GM21825 (cell line): ENCODE results near the gene ADAM19.
"Not testable (repeated sequence)": the region's sequence is repeated elsewhere in the genome, so short reads cannot be mapped to it uniquely, and the experiment has no call there.

Experiments used
- ATAC-seq: cut with Tn5 transposase; IDR thresholded peaks from one replicate; pipeline ENCODE4 v1.9.1; 2021; ENCODE audit warnings: mild to moderate bottlenecking, moderate library complexity; ENCODE audit not compliant: unreplicated experiment

The ADAM19 gene

DNA sequence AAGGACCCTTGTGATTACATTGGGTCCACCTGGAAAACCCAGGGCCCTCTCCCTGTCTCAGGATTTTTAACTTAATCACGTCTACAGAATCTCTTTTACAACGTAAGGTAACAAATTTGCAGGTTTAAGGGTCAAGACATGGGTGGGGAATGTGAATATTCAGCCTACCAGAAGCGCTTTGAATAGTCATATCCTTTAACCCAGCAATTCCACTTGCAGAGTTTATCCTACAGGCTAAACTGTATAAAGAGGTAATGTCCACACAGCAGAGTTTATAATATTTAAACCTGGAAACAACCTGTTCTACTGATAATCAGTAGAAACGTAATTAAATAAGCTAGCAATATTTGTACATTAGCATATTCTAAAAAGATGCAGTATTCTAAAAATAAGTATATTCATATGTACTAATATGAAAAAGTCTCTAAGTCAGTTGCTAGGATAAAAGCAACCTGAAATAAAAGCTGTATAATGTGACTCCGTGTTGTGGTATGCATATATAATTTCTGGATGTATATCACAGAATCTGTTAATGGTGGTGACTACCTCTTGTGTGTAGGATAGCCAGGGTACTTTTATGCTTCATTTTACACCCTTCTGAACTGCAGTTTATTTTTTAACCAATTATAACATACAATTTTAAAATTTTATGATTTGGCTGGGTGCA lies 129.7 kb downstream of the ADAM19 start:
- ATAC-seq, result no peak

DNA sequence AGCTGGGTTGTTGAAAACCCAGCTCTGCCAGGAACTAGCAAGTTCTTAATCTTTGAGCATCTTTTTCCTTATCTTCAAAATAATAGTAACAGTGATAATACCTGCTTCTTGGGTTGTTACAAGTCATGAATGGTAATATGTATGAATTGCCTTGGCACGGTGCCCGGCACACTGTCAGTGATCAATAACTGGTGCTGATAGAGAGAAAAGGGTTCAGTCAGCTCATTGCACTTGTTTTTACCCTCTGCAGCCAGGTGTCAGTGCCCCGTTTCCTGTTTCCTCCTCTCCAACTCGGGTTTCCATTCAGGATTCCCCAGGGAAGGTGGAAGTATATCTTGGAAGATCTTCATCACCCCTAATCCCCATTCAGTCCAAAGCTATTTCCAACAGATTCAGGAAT lies 131.4 kb downstream of the ADAM19 start:
- no peak for ATAC-seq

DNA sequence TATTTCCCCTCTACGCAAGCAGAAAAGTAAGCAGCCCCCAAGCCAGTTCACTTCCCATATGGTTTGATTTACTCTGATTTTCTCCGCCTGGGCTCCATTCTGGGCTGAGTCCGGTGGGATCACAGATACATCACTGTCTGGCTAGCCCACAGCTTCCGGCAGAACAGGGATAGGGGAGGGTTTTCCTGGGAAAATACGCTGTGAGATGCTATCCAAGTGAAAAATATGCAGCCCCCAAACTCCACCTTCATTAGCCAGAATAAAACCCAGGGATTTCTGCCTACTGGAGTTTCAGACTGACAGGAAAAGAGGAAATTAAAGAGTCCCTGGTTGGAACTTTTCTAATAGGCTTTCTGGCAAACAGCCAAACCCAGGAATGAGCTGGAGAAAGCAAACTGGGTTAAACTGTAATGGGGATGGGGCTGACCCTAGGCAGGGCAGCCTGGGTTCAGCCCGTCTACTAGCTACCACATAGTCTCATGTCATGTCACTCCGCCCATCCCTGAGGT lies 132.5 kb downstream of the ADAM19 start:
- no peak for ATAC-seq

DNA sequence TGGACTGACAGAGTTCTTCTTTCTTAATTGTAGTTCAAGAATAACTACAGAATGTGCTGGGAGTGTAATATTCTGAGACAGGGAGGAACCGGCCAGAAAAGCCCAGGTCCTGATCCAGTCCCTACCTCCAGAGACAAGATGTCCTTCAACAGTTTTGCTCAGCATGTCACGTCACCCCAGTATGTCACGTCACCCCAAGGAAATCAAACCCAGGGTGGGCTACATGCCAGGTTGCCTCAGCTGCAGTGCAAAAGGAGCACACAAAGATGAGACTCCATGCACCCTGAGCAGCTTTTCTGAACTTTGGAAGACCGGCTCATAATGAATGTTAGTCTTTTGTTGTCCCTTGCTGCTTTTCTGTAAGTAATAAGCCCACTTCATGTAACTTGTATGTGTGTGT lies 141.5 kb downstream of the ADAM19 start:
- no peak for ATAC-seq

DNA sequence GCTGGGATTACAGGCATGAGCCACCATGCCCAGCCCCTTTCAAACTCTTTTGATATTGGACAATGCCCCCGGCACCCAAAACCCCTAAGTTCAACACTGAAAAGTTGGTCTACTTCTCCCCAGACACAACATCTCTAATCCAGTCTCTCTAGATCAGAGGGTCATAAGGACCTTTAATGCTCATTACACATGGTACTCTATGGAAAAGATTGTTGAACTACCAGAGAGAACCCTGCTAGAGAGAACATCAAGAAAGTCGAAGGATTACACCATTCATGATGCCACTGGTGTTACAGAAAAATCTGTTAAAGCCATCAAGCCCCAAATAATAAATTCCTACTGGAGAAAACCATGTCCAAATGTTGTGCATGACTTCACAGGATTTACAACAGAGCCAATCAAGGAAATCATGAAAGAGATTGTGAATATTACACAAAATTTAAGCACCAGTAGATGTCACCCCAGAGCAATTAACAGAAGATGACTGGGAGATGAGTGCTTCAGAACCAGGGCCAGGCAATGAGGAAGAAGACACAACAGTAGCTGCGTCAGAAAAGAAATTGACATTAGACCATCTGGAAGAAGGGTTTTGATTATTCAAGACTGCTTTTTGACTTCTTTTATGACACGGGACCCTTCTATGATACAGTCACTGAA lies 143.9 kb downstream of the ADAM19 start:
- peak; percentile 75 for ATAC-seq

DNA sequence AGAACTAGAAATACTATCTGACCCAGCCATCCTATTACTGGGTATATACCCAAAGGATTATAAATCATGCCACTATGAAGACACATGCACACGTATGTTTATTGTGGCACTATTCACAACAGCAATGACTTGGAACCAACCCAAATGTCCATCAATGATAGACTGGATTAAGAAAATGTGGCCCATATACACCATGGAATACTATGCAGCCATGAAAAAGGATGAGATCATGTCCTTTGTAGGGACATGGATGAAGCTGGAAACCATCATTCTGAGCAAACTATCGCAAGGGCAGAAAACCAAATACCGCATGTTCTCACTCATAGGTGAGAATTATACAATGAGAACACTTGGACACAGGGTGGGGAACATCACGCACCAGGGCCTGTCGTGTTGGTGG lies 145.7 kb downstream of the ADAM19 start:
- not testable (repeated sequence) for ATAC-seq
